Testis (tissue), 2 donors: ENCODE results near the gene MYOD1.

Experiments used
- POLR2A ChIP-seq: fragments of 450-650 bp; IDR thresholded peaks from one replicate; pipeline ENCODE4 v1.6.1; 2017; ENCODE audit warnings: antibody characterized with exemption, mild to moderate bottlenecking, moderate library complexity
- TF ChIP-seq, protein P1 (sequence below), 3 experiments: fragments of 450-650 bp in 2 of 3; fragments of 200-600 bp in 1 of 3; sonication (generic) in 1 of 3; IDR thresholded peaks; one replicate each; pipeline ENCODE4 v1.5.1; 2016 to 2019; ENCODE audit warnings: antibody characterized with exemption in 3 of 3, mild to moderate bottlenecking in 2 of 3, moderate library complexity in 1 of 3

DNA sequence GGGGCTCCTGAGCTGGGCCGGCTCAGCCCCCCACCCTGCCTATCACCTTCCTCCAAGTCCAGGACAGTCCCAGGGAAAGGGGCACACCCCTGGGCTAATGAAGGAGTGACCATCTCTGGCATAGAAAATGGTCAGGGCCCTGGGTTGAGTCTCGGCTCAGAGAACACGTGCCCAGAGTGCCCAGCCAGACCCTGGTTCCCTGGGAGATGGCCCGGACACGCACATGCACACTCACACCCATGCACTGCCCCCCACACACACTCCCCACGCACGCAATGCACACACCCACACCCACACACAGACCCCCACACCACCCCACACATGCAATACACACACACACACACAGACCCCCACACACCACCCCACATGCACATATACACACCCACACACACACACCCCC lies 43.9 kb downstream of the MYOD1 start:
- TF ChIP-seq, protein P1, sequence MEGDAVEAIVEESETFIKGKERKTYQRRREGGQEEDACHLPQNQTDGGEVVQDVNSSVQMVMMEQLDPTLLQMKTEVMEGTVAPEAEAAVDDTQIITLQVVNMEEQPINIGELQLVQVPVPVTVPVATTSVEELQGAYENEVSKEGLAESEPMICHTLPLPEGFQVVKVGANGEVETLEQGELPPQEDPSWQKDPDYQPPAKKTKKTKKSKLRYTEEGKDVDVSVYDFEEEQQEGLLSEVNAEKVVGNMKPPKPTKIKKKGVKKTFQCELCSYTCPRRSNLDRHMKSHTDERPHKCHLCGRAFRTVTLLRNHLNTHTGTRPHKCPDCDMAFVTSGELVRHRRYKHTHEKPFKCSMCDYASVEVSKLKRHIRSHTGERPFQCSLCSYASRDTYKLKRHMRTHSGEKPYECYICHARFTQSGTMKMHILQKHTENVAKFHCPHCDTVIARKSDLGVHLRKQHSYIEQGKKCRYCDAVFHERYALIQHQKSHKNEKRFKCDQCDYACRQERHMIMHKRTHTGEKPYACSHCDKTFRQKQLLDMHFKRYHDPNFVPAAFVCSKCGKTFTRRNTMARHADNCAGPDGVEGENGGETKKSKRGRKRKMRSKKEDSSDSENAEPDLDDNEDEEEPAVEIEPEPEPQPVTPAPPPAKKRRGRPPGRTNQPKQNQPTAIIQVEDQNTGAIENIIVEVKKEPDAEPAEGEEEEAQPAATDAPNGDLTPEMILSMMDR (IDR thresholded peaks at IDR 0.05), result no peak
- no peak for TF ChIP-seq POLR2A
